Keratinocyte (primary cell): ENCODE measurements around the gene FOXN1. TPM values are rescaled to one million over a fixed set of nuclear protein-coding genes. Genes with fewer than 3 reads are reported as not detected.

Experiments used
- DNase-seq: peaks from one replicate; pipeline ENCODE4 v3.0.0-alpha.2; 2011; ENCODE audit warnings: low read depth, missing footprints, low spot score
- FAIRE-seq: peaks from 2 replicates; lab custom pipeline; 2011; peaks lifted over from hg19 to GRCh38; lab: Jason Lieb, UNC
- H2AFZ ChIP-seq: 2 replicates; pipeline ENCODE4 v1.6.0; 2012; ENCODE audit warnings: low read length, control low read depth, inconsistent platforms; ENCODE audit not compliant: control insufficient read depth
- H3K27ac ChIP-seq: 2 replicates; pipeline ENCODE4 v1.5.1; 2011; ENCODE audit warnings: low read length; ENCODE audit not compliant: control insufficient read depth, insufficient read depth
- H3K27me3 ChIP-seq: 3 replicates; pipeline ENCODE4 v1.6.0; 2011; ENCODE audit warnings: low read length; ENCODE audit not compliant: control insufficient read depth, insufficient read depth; ENCODE audit errors: extremely low read depth
- H3K36me3 ChIP-seq, 2 experiments: 2 replicates in 1 of 2; 3 replicates in 1 of 2; pipeline ENCODE4 v1.5.1; 2011; ENCODE audit warnings: low read length in 2 of 2, mild to moderate bottlenecking in 1 of 2; ENCODE audit not compliant: control insufficient read depth in 2 of 2, insufficient read depth in 2 of 2; ENCODE audit errors: extremely low read depth in 1 of 2
- H3K4me1 ChIP-seq: 3 replicates; pipeline ENCODE4 v1.5.1; 2011; ENCODE audit warnings: low read length; ENCODE audit not compliant: control insufficient read depth, insufficient read depth; ENCODE audit errors: extremely low read depth
- H3K4me2 ChIP-seq: 3 replicates; pipeline ENCODE4 v1.6.0; 2011; ENCODE audit warnings: low read depth, low read length; ENCODE audit not compliant: control insufficient read depth, insufficient read depth; ENCODE audit errors: extremely low read depth
- H3K4me3 ChIP-seq, 3 experiments: fragments of 200-600 bp in 1 of 3; sonication (generic) in 1 of 3; 2 replicates in 2 of 3; 3 replicates in 1 of 3; pipeline ENCODE4 v1.5.1; 2011 to 2016; ENCODE audit warnings: low read length in 3 of 3, mild to moderate bottlenecking in 3 of 3, control low read depth in 2 of 3, inconsistent platforms in 1 of 3, low read depth in 1 of 3, mixed read lengths in 1 of 3, mixed run types in 1 of 3, moderate library complexity in 1 of 3; ENCODE audit not compliant: control insufficient read depth in 2 of 3, insufficient read depth in 2 of 3; ENCODE audit errors: extremely low read depth in 1 of 3
- H3K79me2 ChIP-seq: 2 replicates; pipeline ENCODE4 v1.6.0; 2012; ENCODE audit warnings: low read length; ENCODE audit not compliant: control insufficient read depth, insufficient read depth
- H3K9ac ChIP-seq: 3 replicates; pipeline ENCODE4 v1.6.0; 2011; ENCODE audit warnings: low read length; ENCODE audit not compliant: control insufficient read depth, insufficient read depth; ENCODE audit errors: extremely low read depth
- H3K9me1 ChIP-seq: 3 replicates; pipeline ENCODE4 v1.6.0; 2011; ENCODE audit warnings: low read length; ENCODE audit not compliant: control insufficient read depth, insufficient read depth; ENCODE audit errors: extremely low read depth
- H3K9me3 ChIP-seq: 2 replicates; pipeline ENCODE4 v1.5.1; 2012; ENCODE audit warnings: low read depth, low read length; ENCODE audit not compliant: control insufficient read depth
- H4K20me1 ChIP-seq: 3 replicates; pipeline ENCODE4 v1.6.0; 2011; ENCODE audit warnings: low read length; ENCODE audit not compliant: control insufficient read depth, insufficient read depth; ENCODE audit errors: extremely low read depth
- CTCF ChIP-seq, 3 experiments: IDR thresholded peaks in 1 of 3; conservative IDR thresholded peaks in 1 of 3; optimal IDR thresholded peaks in 1 of 3; 2 replicates in 2 of 3; 3 replicates in 1 of 3; pipeline versions ENCODE3 to v1.5.1; 2011; ENCODE audit warnings: low read length in 3 of 3, mild to moderate bottlenecking in 3 of 3, moderate library complexity in 2 of 3, control low read depth in 1 of 3, inconsistent platforms in 1 of 3; ENCODE audit not compliant: insufficient read depth in 2 of 3; ENCODE audit errors: extremely low read depth in 1 of 3
- EZH2 ChIP-seq: IDR thresholded peaks from one replicate; pipeline ENCODE4 v1.6.1; 2012; ENCODE audit warnings: inconsistent platforms, mild to moderate bottlenecking, low read length, moderate library complexity
- dilution Hi-C: fragments of 300-500 bp; cut with MboI; formaldehyde crosslinking; loops from one replicate; pipeline ENCODE4 v1.7.0; 2020; ENCODE audit warnings: low sequenced_read_pairs; ENCODE audit not compliant: extremely low pct_ligation_motif_present
- polyA plus RNA-seq, 5 experiments: library from polyadenylated mRNA; depleted of rRNA in 3 of 5; stranded (reverse) in 3 of 5; stranded (forward) in 1 of 5; unstranded in 1 of 5; fragments of >200 nt; gene quantifications; 1 replicate in 1 of 5; 2 replicates in 3 of 5; 3 replicates in 1 of 5; pipeline versions ENCODE4 v1.2.1 to v1.2.3, GENCODE V29; 2011 to 2012; ENCODE audit warnings: missing spikeins in 2 of 5, low read depth in 1 of 5, low replicate concordance in 1 of 5

The FOXN1 gene
- polyA plus RNA-seq, 1 donor (not counting 4 experiments of a cell fraction or from before 2014, with no cell fraction given): 0.29 TPM

GRCh38 chr17:28508211-28508724 is 2.1 kb downstream of the FOXN1 start:
- Histone ChIP-seq H3K4me1 (peaks cover 38% of the 10 kb centered on the region), H3K27ac (peak overlapping the region; percentile 27), H3K9ac (peak overlapping the region; percentile 59), H3K4me2 (peak overlapping the region; percentile 57), H3K36me3 (no peaks in the 10 kb centered on the region), H4K20me1 (no peaks in the 10 kb centered on the region), H3K9me1 (peaks cover 2% of the 10 kb centered on the region), H3K9me3 (no peaks in the 10 kb centered on the region), H3K4me3 (peak overlapping the region in 1 of 3 experiments; percentile 29), H3K27me3 (no peaks in the 10 kb centered on the region), H3K79me2 (no peaks in the 10 kb centered on the region), H2AFZ (no peak overlapping the region)
- DNase-seq (no peak), FAIRE-seq (peak; percentile 59)
- dilution Hi-C loops: no loop called here
- TF ChIP-seq CTCF (optimal IDR thresholded peaks at IDR 0.05 in 1 of 3, IDR thresholded peaks at IDR 0.05 in 1 of 3, conservative IDR thresholded peaks at IDR 0.05 in 1 of 3; ENCODE audit: extremely low read depth in 1 of 3, insufficient read depth in 2 of 3, low read length in 3 of 3): no peak
- TF ChIP-seq EZH2: no peak

- dilution Hi-C loops: no loop called here
- H3K9me1 ChIP-seq: peaks cover 2% of the 10 kb centered on the region
- H3K27ac ChIP-seq: no peak overlapping the region
- H3K36me3 ChIP-seq: no peaks in the 10 kb centered on the region
- H3K27me3 ChIP-seq: peaks cover 8% of the 10 kb centered on the region
- no peak for TF ChIP-seq CTCF (optimal IDR thresholded peaks at IDR 0.05 in 1 of 3, IDR thresholded peaks at IDR 0.05 in 1 of 3, conservative IDR thresholded peaks at IDR 0.05 in 1 of 3; ENCODE audit: extremely low read depth in 1 of 3, insufficient read depth in 2 of 3, low read length in 3 of 3)
- TF ChIP-seq EZH2: no peak
- no peaks in the 10 kb centered on the region for H3K9me3 ChIP-seq
- H3K4me2 ChIP-seq: no peak overlapping the region
- H4K20me1 ChIP-seq: no peaks in the 10 kb centered on the region
- H3K4me3 ChIP-seq: no peak overlapping the region
- peaks cover 42% of the 10 kb centered on the region for H3K4me1 ChIP-seq
- no peaks in the 10 kb centered on the region for H3K79me2 ChIP-seq
- DNase-seq: no peak
- FAIRE-seq: no peak
- H2AFZ ChIP-seq: no peak overlapping the region
- no peak overlapping the region for H3K9ac ChIP-seq
These were observed 3.6 kb downstream of the FOXN1 start for GRCh38 chr17:28509789-28510188.
